HG02970 (cell line): ENCODE results near the gene MAN2A2.
"Not testable (repeated sequence)": the region's sequence is repeated elsewhere in the genome, so short reads cannot be mapped to it uniquely, and the experiment has no call there.

Experiments used
- ATAC-seq: cut with Tn5 transposase; IDR thresholded peaks from one replicate; pipeline ENCODE4 v1.9.1; 2021; ENCODE audit warnings: mild to moderate bottlenecking, moderate library complexity, moderate number of reproducible peaks; ENCODE audit not compliant: unreplicated experiment, low FRiP score

Gene MAN2A2

GRCh38 chr15:90902040-90902839, 862 bp upstream of the MAN2A2 start:
- ATAC-seq: peak; percentile 76

GRCh38 chr15:90903733-90904536, 833 bp downstream of the MAN2A2 start:
- no peak for ATAC-seq

GRCh38 chr15:90904746-90905145, 1.6 kb downstream of the MAN2A2 start:
- no peak for ATAC-seq

GRCh38 chr15:90905306-90906180, 2.4 kb downstream of the MAN2A2 start:
- ATAC-seq: no peak

DNA sequence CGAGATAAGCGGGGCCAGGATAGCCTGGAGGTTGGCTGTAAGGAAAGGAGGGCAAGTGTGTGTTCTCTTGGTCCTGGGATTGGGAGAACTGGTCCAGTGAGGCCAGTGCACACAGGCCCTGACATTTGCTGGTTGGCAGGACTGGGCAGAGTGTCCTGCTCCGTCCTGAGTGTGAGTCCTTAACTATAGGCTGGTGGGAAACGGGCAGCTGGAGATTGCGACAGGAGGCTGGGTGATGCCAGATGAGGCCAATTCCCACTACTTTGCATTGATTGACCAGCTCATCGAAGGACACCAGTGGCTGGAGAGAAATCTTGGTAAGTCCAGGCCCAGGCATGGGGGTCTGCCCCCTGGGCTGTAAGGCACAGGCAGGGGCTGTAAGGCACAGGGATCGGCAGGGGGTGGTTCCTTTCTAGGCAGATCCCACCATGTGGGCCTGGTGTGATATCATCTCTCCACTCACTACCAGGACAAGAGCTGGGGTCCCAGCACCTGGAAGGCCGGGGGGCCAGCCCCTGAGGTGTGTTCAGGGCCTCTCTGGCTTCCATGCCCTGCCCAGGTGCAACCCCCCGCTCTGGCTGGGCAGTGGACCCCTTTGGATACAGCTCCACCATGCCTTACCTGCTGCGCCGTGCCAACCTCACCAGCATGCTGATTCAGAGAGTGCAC, 3.2 kb downstream of the MAN2A2 start:
- ATAC-seq: no peak

GRCh38 chr15:90907051-90907660, 4.1 kb downstream of the MAN2A2 start:
- ATAC-seq: no peak

- no peak for ATAC-seq
These were observed 4.9 kb downstream of the MAN2A2 start for GRCh38 chr15:90907838-90908507.

DNA sequence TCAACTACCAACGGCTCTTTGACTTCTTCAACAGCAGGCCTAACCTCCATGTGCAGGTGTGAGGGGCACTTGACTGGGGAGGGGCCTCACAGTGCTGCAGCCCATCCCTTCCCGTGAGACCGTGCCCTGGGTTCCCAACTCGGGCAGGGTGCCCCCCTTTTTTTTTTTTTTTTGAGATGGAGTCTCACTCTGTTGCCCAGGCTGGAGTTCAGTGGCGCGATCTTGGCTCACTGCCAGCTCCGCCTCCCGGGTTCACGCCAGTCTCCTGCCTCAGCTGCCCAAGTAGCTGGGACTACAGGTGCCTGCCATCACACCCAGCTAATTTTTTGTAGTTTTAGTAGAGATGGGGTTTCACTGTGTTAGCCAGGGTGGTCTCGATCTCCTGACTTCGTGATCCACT, 6.3 kb downstream of the MAN2A2 start:
- ATAC-seq: not testable (repeated sequence)

DNA sequence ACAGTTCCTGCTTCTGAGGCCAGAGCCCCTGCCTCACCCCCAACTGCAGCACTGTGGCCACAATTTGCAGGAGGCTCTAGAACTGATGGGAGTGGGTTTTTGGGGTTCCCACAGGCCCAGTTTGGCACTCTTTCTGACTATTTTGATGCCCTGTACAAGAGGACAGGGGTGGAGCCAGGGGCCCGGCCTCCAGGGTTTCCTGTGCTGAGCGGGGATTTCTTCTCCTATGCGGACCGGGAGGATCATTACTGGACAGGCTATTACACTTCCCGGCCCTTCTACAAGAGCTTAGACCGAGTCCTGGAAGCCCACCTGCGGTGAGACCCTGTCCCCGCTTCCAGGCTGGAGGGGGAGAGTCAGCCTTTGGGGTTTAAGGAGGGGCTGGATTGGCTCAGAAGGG, 6.9 kb downstream of the MAN2A2 start:
- no peak for ATAC-seq

GRCh38 chr15:90910441-90911301, 7.6 kb downstream of the MAN2A2 start:
- ATAC-seq: no peak

DNA sequence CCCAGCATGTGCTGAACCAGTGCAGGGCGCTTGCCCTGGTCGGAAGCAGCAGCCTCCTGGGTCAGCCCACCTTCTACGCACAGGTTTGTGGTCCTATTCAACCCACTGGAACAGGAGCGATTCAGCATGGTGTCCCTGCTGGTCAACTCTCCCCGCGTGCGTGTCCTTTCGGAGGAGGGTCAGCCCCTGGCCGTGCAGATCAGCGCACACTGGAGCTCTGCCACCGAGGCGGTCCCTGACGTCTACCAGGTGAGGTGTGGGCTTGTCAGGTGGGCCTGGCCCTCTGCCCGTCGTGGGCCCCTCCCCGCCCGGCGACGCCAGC, 8.2 kb downstream of the MAN2A2 start:
- no peak for ATAC-seq

GRCh38 chr15:90911906-90912769, 9.0 kb downstream of the MAN2A2 start:
- ATAC-seq: no peak

DNA sequence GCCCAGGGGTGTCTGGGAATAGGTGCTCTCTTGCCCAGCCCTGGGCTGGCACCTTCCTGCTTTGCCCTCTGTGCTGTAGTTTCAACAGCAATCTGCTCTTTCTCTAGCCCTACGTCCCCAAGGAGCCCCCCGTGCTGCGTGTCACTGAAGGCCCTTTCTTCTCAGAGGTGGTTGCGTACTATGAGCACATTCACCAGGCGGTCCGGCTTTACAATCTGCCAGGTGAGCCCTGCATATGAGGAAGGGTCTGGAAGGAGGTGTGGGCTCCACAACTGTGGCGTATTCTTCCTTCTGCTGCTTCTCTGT, 9.6 kb downstream of the MAN2A2 start:
- ATAC-seq: no peak

GRCh38 chr15:90913398-90913944, 10.4 kb downstream of the MAN2A2 start:
- no peak for ATAC-seq

DNA sequence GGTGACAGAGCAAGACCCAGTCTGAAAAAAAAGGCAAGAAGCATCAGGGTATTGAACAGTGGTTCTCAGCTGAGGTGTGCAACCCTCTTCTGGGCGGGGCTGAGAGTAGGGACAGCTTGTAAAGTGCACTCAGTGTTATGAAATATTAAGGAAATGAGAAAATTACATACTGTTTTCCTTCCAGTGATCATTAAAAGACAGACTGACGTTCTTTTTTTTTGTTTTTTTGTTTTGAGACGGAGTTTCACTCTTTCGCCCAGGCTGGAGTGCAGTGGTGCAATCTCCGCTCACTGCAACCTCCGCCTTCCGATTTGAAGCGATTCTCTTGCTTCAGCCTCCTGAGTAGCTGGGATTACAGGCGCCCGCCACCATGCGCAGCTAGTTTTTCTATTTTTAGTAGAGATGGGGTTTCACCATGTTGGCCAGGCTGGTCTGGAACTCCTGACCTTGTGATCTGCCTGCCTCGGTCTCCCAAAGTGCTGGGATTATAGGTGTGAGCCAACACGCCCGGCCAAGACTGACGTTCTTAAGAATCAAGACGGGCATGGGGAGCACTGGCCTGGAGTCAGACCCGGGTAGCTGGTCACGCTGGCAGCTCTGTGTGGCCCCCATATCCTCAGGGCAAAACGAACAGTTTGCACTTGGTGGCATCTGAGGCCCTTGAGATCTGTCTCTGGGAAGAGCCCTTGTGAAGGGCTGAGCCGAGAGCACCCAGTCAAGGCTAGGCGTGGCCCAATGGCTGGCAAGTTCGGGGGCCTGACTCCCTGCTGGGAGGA, 11.4 kb downstream of the MAN2A2 start:
- no peak for ATAC-seq

- no peak for ATAC-seq
These were observed 12.2 kb downstream of the MAN2A2 start for GRCh38 chr15:90915216-90915807.
